Endodermal cell (in vitro differentiated cells): ENCODE results near the gene CDH6. TPM values are rescaled to one million over a fixed set of nuclear protein-coding genes. Genes with fewer than 3 reads are reported as not detected.

Experiments used
- DNase-seq: peaks from one replicate; pipeline ENCODE4 v3.0.0-alpha.2; 2017
- H3K27ac ChIP-seq: 2 replicates; pipeline ENCODE4 v1.5.1; 2013; ENCODE audit warnings: mild to moderate bottlenecking, low read depth, low read length, moderate library complexity
- H3K27me3 ChIP-seq: 2 replicates; pipeline ENCODE4 v1.6.1; 2013; ENCODE audit warnings: mild to moderate bottlenecking, low read length, moderate library complexity; ENCODE audit not compliant: insufficient read depth, control insufficient read depth, poor library complexity, severe bottlenecking
- H3K36me3 ChIP-seq: 2 replicates; pipeline ENCODE4 v1.7.0; 2013; ENCODE audit warnings: mild to moderate bottlenecking, low read length, moderate library complexity; ENCODE audit not compliant: control insufficient read depth, insufficient read depth
- H3K4me1 ChIP-seq: one replicate; pipeline ENCODE4 v1.7.0; 2013; ENCODE audit warnings: low read length; ENCODE audit not compliant: control insufficient read depth, insufficient read depth
- H3K4me3 ChIP-seq: 2 replicates; pipeline ENCODE4 v1.5.1; 2013; ENCODE audit warnings: mild to moderate bottlenecking, low read length, moderate library complexity
- H3K9ac ChIP-seq: 2 replicates; pipeline ENCODE4 v1.6.1; 2013; ENCODE audit warnings: mild to moderate bottlenecking, low read length, moderate library complexity; ENCODE audit not compliant: poor library complexity, severe bottlenecking; ENCODE audit errors: extremely low read depth
- H3K9me3 ChIP-seq: 2 replicates; pipeline ENCODE4 v1.6.1; 2013; ENCODE audit warnings: mild to moderate bottlenecking, low read length, moderate library complexity; ENCODE audit not compliant: control insufficient read depth
- H3K27ac Mint-ChIP-seq: 2 replicates; pipeline ENCODE4 v1.8.0; 2020; ENCODE audit warnings: mixed read lengths
- H3K27me3 Mint-ChIP-seq: 2 replicates; pipeline ENCODE4 v1.8.0; 2021; ENCODE audit warnings: mild to moderate bottlenecking, mixed read lengths; ENCODE audit not compliant: insufficient read depth
- H3K36me3 Mint-ChIP-seq: 2 replicates; pipeline ENCODE4 v1.8.0; 2020; ENCODE audit warnings: low read depth, mixed read lengths
- H3K4me1 Mint-ChIP-seq: 2 replicates; pipeline ENCODE4 v1.8.0; 2020; ENCODE audit warnings: mixed read lengths
- H3K4me3 Mint-ChIP-seq: 2 replicates; pipeline ENCODE4 v1.8.0; 2020; ENCODE audit warnings: mild to moderate bottlenecking, moderate library complexity, mixed read lengths
- H3K9me3 Mint-ChIP-seq: 2 replicates; pipeline ENCODE4 v1.8.0; 2020; ENCODE audit warnings: mild to moderate bottlenecking, mixed read lengths
- WGBS, 2 experiments: methylation state at CpG; one replicate each; pipeline versions ENCODE4 v1.1.5 to v1.1.7; 2013; ENCODE audit warnings: missing lambda C conversion rate in 2 of 2, mixed read lengths in 1 of 2; ENCODE audit not compliant: insufficient coverage in 1 of 2, insufficient read length in 1 of 2; 5-methylcytosine and 5-hydroxymethylcytosine counted together
- total RNA-seq, 2 donors: library from RNA; stranded (reverse); fragmentation: NEBNext Ultra II Directional in 1 of 2; extraction: Animal tissue kit (Norgen Biotek cat#: 25700) in 1 of 2; gene quantifications; 2 replicates in 1 of 2; 3 replicates in 1 of 2; pipeline ENCODE4 v1.2.1, GENCODE V29; 2021
- TF ChIP-seq, protein P1 (sequence below): fragments of 200-600 bp; sonication (generic); conservative IDR thresholded peaks from 2 replicates; pipeline ENCODE4 v1.5.0; 2021; ENCODE audit warnings: antibody characterized with exemption, mild to moderate bottlenecking

The CDH6 gene
- total RNA-seq, 2 donors from 2014 or later = 1.1 TPM

DNA sequence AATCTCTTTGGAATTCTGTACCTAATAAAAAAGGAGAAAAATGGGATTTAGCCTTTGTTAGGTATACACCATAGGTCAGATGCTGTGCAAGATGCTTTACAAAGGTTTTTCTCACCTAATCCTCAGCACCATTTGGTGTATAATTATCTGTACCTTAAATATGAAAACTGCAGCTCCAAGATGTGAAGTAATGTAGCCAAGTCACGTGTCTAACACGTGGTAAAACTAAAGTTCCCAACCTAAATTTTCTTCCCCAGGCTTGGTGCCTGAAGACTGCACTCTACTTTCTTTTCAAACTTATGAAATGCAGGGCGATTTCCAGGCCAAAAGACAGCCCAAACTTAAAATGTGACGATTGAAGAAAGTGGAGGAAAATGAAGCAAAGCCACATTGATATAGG is 125.8 kb downstream of the CDH6 start:
- Histone ChIP-seq H3K4me3 (no peak overlapping the region), H3K27ac (no peak overlapping the region), H3K36me3 (no peaks in the 10 kb centered on the region), H3K4me1 (no peaks in the 10 kb centered on the region), H3K27me3 (no peaks in the 10 kb centered on the region), H3K9ac (no peak overlapping the region), H3K9me3 (no peaks in the 10 kb centered on the region)
- H3K4me3 Mint-ChIP-seq = no peak overlapping the region
- H3K36me3 Mint-ChIP-seq = no peaks in the 10 kb centered on the region
- no peaks in the 10 kb centered on the region for H3K9me3 Mint-ChIP-seq
- H3K27me3 Mint-ChIP-seq = no peaks in the 10 kb centered on the region
- no peak for DNase-seq
- TF ChIP-seq, protein P1, sequence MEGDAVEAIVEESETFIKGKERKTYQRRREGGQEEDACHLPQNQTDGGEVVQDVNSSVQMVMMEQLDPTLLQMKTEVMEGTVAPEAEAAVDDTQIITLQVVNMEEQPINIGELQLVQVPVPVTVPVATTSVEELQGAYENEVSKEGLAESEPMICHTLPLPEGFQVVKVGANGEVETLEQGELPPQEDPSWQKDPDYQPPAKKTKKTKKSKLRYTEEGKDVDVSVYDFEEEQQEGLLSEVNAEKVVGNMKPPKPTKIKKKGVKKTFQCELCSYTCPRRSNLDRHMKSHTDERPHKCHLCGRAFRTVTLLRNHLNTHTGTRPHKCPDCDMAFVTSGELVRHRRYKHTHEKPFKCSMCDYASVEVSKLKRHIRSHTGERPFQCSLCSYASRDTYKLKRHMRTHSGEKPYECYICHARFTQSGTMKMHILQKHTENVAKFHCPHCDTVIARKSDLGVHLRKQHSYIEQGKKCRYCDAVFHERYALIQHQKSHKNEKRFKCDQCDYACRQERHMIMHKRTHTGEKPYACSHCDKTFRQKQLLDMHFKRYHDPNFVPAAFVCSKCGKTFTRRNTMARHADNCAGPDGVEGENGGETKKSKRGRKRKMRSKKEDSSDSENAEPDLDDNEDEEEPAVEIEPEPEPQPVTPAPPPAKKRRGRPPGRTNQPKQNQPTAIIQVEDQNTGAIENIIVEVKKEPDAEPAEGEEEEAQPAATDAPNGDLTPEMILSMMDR = no peak
- WGBS, 2 experiments = 80 to 87% methylated on average over 3 to 4 of the region's 4 CpGs
- peaks cover 17% of the 10 kb centered on the region for H3K4me1 Mint-ChIP-seq
- H3K27ac Mint-ChIP-seq = no peak overlapping the region

DNA sequence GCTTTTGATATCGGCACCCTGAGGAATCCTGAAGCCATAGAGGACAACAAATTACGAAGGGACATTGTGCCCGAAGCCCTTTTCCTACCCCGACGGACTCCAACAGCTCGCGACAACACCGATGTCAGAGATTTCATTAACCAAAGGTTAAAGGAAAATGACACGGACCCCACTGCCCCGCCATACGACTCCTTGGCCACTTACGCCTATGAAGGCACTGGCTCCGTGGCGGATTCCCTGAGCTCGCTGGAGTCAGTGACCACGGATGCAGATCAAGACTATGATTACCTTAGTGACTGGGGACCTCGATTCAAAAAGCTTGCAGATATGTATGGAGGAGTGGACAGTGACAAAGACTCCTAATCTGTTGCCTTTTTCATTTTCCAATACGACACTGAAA is 129.5 kb downstream of the CDH6 start:
- Mint-ChIP-seq H3K4me3 (no peak overlapping the region), H3K36me3 (no peaks in the 10 kb centered on the region), H3K27me3 (no peaks in the 10 kb centered on the region), H3K27ac (no peak overlapping the region), H3K9me3 (no peaks in the 10 kb centered on the region), H3K4me1 (peaks cover 12% of the 10 kb centered on the region)
- WGBS, 2 experiments = 92 to 94% methylated on average over 17 to 18 of the region's 18 CpGs
- DNase-seq = no peak
- TF ChIP-seq, protein P1 = no peak
- Histone ChIP-seq H3K36me3 (no peaks in the 10 kb centered on the region), H3K9me3 (no peaks in the 10 kb centered on the region), H3K4me3 (no peak overlapping the region), H3K4me1 (no peaks in the 10 kb centered on the region), H3K9ac (no peak overlapping the region), H3K27ac (peak overlapping the region; percentile 22), H3K27me3 (no peaks in the 10 kb centered on the region)

DNA sequence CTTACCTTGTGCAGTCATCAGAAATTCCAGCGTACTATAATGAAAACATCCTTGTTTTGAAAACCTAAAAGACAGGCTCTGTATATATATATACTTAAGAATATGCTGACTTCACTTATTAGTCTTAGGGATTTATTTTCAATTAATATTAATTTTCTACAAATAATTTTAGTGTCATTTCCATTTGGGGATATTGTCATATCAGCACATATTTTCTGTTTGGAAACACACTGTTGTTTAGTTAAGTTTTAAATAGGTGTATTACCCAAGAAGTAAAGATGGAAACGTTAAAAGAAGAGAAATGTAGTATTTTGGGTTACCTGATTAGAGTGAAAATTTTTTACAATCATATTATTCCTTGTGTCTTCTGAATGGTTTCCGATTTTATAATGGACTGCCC is 131.4 kb downstream of the CDH6 start:
- H3K4me1 Mint-ChIP-seq = peaks cover 18% of the 10 kb centered on the region
- no peak for DNase-seq
- H3K4me3 ChIP-seq = no peak overlapping the region
- no peaks in the 10 kb centered on the region for H3K9me3 ChIP-seq
- peaks cover 3% of the 10 kb centered on the region for H3K4me1 ChIP-seq
- H3K27ac Mint-ChIP-seq = no peak overlapping the region
- H3K9me3 Mint-ChIP-seq = no peaks in the 10 kb centered on the region
- no peak overlapping the region for H3K9ac ChIP-seq
- H3K36me3 Mint-ChIP-seq = no peaks in the 10 kb centered on the region
- 93 to 100% methylated on average over 1 to 3 of the region's 3 CpGs for WGBS, 2 experiments
- TF ChIP-seq, protein P1 = no peak
- H3K27me3 Mint-ChIP-seq = no peaks in the 10 kb centered on the region
- H3K27me3 ChIP-seq = no peaks in the 10 kb centered on the region
- H3K27ac ChIP-seq = no peak overlapping the region
- H3K36me3 ChIP-seq = no peaks in the 10 kb centered on the region
- no peak overlapping the region for H3K4me3 Mint-ChIP-seq
